ENCODE measurements around the gene CARMIL1. TPM values are rescaled to one million over a fixed set of nuclear protein-coding genes. Genes with fewer than 3 reads are reported as not detected.

The CARMIL1 gene
- total RNA-seq, 1 donor from 2014 or later: 86.3 TPM

GRCh38 chr6:25290306-25291060 is 11.3 kb downstream of the CARMIL1 start:
- no peaks in the 10 kb centered on the region for H3K9me3 Mint-ChIP-seq (ENCODE audit: low read depth)
- peaks cover 12% of the 10 kb centered on the region for H3K36me3 Mint-ChIP-seq (ENCODE audit: insufficient read depth)
- H3K27me3 Mint-ChIP-seq: no peaks in the 10 kb centered on the region
- peak overlapping the region; percentile 92 for H3K27ac Mint-ChIP-seq
- H3K4me3 Mint-ChIP-seq (ENCODE audit: low read depth): no peak overlapping the region
- H3K4me1 Mint-ChIP-seq (ENCODE audit: low read depth): peaks cover 42% of the 10 kb centered on the region
- TF ChIP-seq, protein P1, sequence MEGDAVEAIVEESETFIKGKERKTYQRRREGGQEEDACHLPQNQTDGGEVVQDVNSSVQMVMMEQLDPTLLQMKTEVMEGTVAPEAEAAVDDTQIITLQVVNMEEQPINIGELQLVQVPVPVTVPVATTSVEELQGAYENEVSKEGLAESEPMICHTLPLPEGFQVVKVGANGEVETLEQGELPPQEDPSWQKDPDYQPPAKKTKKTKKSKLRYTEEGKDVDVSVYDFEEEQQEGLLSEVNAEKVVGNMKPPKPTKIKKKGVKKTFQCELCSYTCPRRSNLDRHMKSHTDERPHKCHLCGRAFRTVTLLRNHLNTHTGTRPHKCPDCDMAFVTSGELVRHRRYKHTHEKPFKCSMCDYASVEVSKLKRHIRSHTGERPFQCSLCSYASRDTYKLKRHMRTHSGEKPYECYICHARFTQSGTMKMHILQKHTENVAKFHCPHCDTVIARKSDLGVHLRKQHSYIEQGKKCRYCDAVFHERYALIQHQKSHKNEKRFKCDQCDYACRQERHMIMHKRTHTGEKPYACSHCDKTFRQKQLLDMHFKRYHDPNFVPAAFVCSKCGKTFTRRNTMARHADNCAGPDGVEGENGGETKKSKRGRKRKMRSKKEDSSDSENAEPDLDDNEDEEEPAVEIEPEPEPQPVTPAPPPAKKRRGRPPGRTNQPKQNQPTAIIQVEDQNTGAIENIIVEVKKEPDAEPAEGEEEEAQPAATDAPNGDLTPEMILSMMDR (IDR thresholded peaks at IDR 0.05; ENCODE audit: unreplicated experiment): no peak
- no peak for DNase-seq (ENCODE audit: low spot score, unreplicated experiment)

DNA sequence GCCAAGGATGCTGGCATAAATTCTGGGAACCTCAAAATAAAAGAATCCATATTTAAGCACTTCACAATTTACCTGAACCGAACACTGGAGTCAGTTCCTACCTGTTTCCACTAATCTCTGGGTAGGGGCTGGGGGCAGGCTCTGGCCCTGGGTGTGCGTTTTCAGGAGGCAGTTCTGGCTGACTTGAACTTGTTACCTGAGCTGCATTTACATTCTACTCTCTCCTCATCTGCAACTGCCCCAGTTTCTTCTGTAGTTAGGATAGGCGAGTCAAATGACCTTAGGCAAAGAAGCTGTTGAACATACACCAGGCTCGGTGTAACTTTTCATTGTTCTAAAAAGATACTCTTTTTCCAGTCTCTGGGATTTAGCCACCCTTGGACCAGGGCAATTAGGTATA is 13.2 kb downstream of the CARMIL1 start:
- Mint-ChIP-seq H3K27ac (no peak overlapping the region), H3K27me3 (no peaks in the 10 kb centered on the region), H3K4me1 (ENCODE audit: low read depth) (peaks cover 52% of the 10 kb centered on the region), H3K4me3 (ENCODE audit: low read depth) (no peak overlapping the region), H3K36me3 (ENCODE audit: insufficient read depth) (peaks cover 3% of the 10 kb centered on the region), H3K9me3 (ENCODE audit: low read depth) (no peaks in the 10 kb centered on the region)
- TF ChIP-seq, protein P1 (IDR thresholded peaks at IDR 0.05; ENCODE audit: unreplicated experiment): no peak
- no peak for DNase-seq (ENCODE audit: low spot score, unreplicated experiment)

- no peak for DNase-seq (ENCODE audit: low spot score, unreplicated experiment)
- H3K27ac Mint-ChIP-seq: no peak overlapping the region
Observed at GRCh38 chr6:25295651-25296050, 16.5 kb downstream of the CARMIL1 start.

DNA sequence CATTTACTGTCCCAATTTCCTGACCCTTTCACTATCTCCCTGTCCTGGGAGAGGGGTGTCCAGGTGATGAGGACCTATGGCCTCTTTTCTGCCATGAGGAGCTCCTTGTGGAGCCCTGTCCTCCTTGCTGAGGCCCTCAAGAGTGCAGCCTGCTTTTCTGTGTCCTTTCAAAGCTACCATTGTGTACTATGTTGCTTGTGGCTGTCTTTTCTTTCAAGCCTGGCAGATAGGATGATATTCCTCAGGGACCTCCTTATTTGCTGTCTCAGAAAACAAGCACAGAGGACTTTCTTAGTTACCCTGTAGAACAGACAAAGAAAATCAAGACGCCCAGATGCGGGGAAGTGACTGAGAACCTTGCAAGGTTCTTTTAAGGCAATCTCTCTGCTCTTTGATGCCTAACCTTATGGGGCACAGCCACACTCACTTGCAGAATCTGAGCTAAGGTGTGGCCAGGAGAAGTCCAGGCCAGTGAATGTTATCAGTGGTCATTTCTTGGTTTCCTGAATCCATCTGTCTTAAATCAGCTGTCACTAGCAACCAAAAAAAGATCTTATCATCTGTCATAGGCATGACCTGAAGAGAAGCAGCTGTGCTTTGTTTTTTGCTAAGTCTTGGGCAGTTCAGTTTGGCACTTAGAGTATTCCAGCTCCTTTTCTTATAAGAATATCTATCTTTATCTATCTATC is 17.2 kb downstream of the CARMIL1 start:
- H3K27ac Mint-ChIP-seq: no peak overlapping the region
- no peak for DNase-seq (ENCODE audit: low spot score, unreplicated experiment)
- H3K4me3 Mint-ChIP-seq (ENCODE audit: low read depth): no peak overlapping the region
- no peaks in the 10 kb centered on the region for H3K9me3 Mint-ChIP-seq (ENCODE audit: low read depth)
- no peaks in the 10 kb centered on the region for H3K36me3 Mint-ChIP-seq (ENCODE audit: insufficient read depth)
- H3K27me3 Mint-ChIP-seq: no peaks in the 10 kb centered on the region
- H3K4me1 Mint-ChIP-seq (ENCODE audit: low read depth): peaks cover 44% of the 10 kb centered on the region
- TF ChIP-seq, protein P1 (IDR thresholded peaks at IDR 0.05; ENCODE audit: unreplicated experiment): no peak

More at GRCh38 chr6:25295651-25296050, 16.5 kb downstream of the CARMIL1 start:
- Mint-ChIP-seq H3K27me3 (no peaks in the 10 kb centered on the region), H3K4me1 (ENCODE audit: low read depth) (peaks cover 43% of the 10 kb centered on the region), H3K9me3 (ENCODE audit: low read depth) (no peaks in the 10 kb centered on the region), H3K4me3 (ENCODE audit: low read depth) (no peak overlapping the region), H3K36me3 (ENCODE audit: insufficient read depth) (no peaks in the 10 kb centered on the region)
- TF ChIP-seq, protein P1 (IDR thresholded peaks at IDR 0.05; ENCODE audit: unreplicated experiment): no peak

GRCh38 chr6:25297039-25297441 is 17.9 kb downstream of the CARMIL1 start:
- Mint-ChIP-seq H3K4me3 (ENCODE audit: low read depth) (no peak overlapping the region), H3K9me3 (ENCODE audit: low read depth) (no peaks in the 10 kb centered on the region), H3K36me3 (ENCODE audit: insufficient read depth) (no peaks in the 10 kb centered on the region), H3K27me3 (no peaks in the 10 kb centered on the region), H3K4me1 (ENCODE audit: low read depth) (peaks cover 44% of the 10 kb centered on the region), H3K27ac (no peak overlapping the region)
- DNase-seq (ENCODE audit: low spot score, unreplicated experiment): no peak
- TF ChIP-seq, protein P1 (IDR thresholded peaks at IDR 0.05; ENCODE audit: unreplicated experiment): no peak

Data from progenitor cell of endocrine pancreas (in vitro differentiated cells).